Esophagus muscularis mucosa (tissue), 4 donors: ENCODE measurements around the gene GSE1.

ENCODE experiments used
- CTCF ChIP-seq, 3 experiments: fragments of 200-600 bp in 2 of 3; fragments of 450-650 bp in 1 of 3; sonication (generic) in 2 of 3; IDR thresholded peaks; one replicate each; pipeline ENCODE4 v1.5.1; 2017 to 2019; ENCODE audit warnings: antibody characterized with exemption in 3 of 3, mild to moderate bottlenecking in 2 of 3, moderate library complexity in 1 of 3
- EP300 ChIP-seq: sonication (generic); formaldehyde crosslinking; IDR thresholded peaks from one replicate; pipeline ENCODE4 v1.6.1; 2017; ENCODE audit warnings: antibody characterized with exemption
- POLR2A ChIP-seq: fragments of 450-650 bp; IDR thresholded peaks from one replicate; pipeline ENCODE4 v1.6.1; 2017; ENCODE audit warnings: antibody characterized with exemption, moderate library complexity, mild to moderate bottlenecking, low read depth
- POLR2AphosphoS5 ChIP-seq, 2 donors: sonication (generic); formaldehyde crosslinking; IDR thresholded peaks; one replicate each; pipeline ENCODE4 v1.6.1; 2017; ENCODE audit warnings: antibody characterized with exemption in 2 of 2

- no peak for TF ChIP-seq POLR2A
- TF ChIP-seq CTCF (IDR thresholded peaks at IDR 0.05), result no peak
- TF ChIP-seq POLR2AphosphoS5 (IDR thresholded peaks at IDR 0.05), result no peak
- TF ChIP-seq EP300, result no peak
These were observed 29.7 kb downstream of the GSE1 start for GRCh38 chr16:85642762-85643358.
